SIG-M5 (cell line): ENCODE measurements around the gene TACC2.
"Not testable (repeated sequence)": the region's sequence is repeated elsewhere in the genome, so short reads cannot be mapped to it uniquely, and the experiment has no call there.

Experiments used
- DNase-seq: peaks from one replicate; lab custom pipeline; 2025; lab: John Stamatoyannopoulos, UW

The TACC2 gene

GRCh38 chr10:121988361-121989324, at the start of gene TACC2:
TSS of gene TACC2 (plus strand) at chr10:121989163. CDS start at chr10:122021982, 32,819 bp downstream.
- DNase-seq = no peak

DNA sequence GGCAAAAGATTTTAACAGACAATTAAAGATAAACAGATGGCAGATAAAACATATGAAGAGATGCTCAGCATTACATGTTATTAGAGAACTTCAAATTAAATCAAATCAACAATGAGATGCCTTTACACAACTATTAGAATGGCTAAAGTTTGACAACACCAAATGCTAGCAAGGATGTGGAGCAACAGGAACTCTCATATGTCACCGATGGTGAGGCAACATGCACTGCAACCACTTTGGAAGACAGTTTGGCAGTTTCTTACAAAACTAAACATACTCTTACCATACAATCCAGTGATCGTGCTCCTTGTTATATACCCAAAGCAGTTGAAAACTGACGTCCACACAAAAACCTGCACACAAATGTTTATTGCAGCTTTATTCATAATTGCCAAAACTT, 47.4 kb upstream of the TACC2 start:
- no peak for DNase-seq

DNA sequence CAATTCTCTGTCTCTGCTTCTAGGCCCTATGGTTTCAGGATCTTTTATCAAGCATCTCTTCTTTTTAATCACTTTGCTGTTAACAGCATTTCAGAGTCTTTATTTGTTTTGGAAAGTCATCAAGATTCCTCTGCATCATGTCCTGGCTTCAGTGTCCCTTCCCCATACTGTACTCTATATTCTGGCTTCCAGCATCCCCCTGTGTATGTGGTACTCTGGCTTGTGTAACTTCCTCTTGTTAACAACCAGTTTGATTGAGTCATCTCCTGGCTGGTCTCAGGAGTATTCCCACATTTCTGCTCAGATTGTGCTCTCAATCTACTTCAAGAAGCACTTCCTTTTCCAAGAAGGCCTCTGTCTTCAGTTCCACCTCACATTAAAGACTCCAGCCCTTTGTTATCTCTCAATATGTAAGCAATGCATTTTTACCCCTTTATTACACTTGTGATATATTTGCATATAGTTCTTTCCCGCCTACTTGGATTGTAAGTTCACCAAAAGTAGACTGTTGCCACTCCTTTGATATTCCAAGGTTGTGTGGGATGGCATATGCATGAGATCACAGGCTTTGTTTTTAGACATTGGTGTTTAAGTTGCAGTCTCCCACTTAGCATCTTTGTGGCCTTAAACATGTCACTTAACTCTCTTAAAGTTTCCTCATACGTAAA, 46.1 kb upstream of the TACC2 start:
- peak; percentile 12 for DNase-seq

GRCh38 chr10:121947343-121948330, 41.3 kb upstream of the TACC2 start:
- no peak for DNase-seq

GRCh38 chr10:121949049-121949448, 39.9 kb upstream of the TACC2 start:
- DNase-seq = no peak

- DNase-seq = no peak
These were observed 39.5 kb upstream of the TACC2 start for GRCh38 chr10:121949451-121949850.

DNA sequence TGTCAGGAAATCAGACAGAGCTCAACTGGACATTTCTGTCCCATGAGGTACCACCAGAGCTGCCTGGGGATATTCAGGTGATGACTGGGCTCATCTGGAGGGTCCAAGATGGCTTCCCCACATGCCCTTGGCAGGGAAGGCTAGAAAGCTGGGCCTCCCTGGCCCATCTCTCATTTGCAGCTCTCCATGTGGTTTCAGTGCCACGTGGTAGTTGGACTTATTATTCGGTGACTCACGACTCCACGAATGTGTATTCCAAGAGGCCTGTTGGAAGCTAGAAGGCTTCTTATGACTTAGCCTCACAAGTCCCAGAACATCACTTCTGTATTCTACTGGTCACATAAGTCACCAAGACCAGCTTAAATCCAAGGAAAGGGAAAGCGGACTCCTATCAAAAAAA, 36.7 kb upstream of the TACC2 start:
- DNase-seq = no peak

DNA sequence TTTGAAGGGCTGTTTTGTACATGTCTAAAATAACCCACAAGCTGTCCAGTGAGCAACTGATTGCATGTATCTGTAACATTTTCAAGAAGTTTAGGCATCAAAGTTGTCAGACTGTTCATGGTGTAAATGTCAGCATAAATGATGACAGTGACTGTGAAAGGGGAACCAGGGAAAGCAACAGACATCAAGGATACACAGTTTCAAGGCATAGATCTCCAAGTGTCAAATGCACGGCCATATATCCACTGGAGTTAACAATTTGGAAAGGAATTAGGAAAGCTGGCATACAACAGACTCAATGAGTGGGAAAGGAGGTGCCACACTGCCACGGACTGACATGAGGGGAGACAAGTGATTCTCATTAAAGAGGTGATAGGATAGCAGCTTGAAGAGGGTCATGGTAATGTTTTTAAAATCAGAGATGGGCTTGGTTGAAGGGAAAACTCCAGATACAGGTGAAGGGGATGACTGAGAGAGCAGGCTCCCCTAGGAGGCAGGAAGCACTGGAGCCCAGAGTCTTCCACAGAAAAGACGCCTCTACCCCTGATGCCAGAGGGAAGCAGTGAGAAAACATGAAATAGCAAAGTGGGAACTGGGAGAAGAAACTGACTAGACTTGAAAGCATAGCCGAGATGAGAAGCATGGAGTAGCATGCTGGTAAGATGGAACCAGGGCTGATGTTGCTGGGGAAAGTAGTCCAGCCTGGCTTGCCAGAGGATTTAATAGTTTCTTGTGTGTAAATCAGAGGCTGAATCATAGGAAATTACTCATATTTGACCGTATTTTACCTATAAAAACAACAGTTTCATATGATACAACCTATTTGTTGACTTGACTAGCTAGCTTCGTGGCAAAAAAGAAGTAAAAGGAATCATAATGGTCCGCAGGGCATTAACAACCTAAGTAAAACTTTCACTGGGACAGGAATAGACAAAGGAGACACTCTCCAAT, 32.6 kb upstream of the TACC2 start:
- DNase-seq = no peak

DNA sequence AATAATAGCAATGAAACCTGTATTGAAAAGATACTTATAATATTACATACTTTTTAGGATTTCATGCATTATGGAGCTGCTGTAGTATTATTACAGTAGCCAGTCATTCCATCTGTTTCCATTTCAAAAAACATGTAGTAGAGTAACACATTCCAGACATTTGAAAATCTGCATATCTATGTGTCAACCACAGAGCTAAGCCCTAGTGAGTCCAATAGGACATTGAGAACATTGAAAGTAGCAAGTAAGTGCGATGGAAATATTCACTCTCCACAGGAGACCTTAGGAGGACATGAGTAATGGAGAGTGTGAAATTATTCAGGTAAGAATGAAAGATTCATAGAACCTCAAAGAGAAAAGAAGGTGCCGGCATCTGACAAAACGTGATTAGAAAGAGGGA, 29.3 kb upstream of the TACC2 start:
- DNase-seq = no peak

DNA sequence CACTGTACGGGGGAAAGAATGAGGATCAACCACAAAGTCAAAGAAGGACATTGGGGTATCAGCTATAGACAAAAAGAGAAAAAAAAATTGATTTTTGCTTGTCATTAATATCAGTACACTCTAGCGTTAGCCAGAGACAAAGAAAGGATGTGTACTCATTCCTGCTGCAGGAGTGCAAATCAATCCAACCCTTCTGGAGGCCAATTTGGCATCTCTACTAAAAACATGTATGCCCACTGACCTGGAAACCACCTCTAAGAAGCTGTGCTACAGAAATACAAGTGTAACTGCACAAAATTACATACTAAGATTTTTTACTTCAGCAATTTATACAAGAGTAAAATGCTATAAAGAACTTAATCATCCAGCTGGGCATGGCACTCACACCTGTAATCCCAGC, 27.5 kb upstream of the TACC2 start:
- DNase-seq = no peak

DNA sequence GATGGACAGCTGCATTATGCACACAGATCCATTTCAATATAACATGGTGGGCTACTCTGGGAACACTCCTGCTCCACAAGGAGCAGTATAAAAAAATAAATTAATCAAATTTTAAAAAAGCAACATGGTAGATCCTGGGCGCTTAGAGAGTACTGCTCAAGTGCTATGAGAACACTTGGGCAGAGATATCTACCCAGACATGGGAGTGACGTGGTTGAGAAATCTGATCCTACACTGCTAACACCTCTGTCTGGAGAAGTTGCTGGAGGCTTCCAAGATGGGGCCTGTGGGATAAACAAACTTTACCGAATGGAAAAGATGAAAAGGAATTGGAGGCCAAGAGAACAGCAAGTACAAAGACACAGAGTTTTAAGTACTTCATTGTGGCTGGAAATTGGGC, 23.0 kb upstream of the TACC2 start:
- no peak for DNase-seq

DNA sequence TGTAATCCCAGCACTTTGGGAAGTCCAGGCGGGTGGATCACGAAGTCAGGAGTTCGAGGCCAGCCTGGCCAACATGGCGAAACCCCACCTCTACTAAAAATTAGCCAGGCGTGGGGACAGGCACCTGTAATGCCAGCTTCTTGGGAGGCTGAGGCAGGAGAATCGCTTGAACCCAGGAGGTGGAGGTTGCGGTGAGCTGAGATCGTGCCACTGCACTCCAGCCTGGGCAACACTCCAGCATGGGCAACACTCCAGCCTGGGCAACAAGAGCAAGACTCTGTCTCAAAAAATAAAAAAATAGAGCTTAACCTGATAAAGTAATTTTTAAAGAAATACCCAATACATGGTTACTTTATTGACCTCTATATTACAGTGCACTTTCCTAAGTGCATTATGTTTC, 19.9 kb upstream of the TACC2 start:
- not testable (repeated sequence) for DNase-seq

DNA sequence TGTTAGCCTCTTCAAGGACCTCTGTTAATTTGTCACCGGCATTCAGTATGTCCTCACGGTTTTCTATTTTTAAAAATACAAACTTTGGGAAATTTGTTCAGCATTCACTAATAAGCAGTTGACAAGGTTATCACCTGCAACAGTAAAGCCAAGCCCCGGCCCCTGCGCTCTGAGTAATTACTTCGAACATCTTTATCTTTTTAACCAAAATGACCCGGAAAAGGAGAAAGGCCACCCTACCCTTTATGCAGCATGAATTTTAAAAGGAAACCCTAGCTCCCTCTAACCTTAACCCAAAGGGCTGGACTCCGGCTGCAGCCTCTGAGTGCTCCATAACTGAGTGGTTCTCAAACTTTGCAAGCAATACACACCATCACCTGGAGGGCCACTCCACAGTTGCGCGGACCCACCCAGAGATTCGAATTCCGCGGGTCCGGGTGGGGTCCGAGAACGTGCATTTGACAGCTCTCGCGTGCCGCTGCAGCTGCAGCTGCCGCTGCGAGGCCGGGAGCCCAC, 14.9 kb upstream of the TACC2 start:
- no peak for DNase-seq

DNA sequence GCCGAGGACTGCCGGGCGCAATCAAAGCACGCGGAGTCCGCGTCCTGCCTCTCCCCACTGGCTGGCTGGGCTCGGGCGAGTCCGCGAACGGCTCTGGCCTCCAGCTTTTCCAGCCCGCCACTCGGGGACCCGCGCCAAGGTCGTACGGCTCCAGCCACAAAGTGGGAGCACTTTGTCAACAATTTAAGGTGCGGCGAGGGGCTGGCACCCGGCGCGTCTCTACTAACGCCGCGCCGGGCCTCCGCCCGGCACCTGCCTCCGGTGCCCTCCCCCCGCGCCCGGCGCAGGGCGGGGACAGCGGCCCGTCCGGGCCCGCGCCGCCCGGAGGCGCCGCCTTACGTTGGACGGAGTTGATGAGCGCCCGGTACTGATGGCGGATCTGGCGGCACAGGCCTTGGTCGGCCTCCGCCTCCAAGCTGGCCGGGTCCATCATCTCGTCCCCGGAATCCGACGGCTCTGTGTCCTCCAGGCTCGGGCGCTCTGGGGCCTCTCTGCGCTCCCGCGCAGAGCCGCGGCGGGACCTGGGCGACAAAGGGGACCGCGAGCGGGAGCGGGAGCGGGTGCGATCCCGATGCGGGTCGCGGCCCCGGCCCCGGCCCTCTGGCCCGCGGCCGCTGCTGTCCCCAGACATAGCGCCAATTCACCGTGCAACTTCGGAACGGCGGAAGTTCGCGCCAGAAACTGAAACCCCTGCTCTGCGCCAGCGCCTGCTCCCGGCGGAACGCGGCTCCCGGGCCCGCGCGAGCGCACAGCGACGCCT, 14.2 kb upstream of the TACC2 start, which contains the start of gene NSMCE4A:
Gene NSMCE4A, minus strand, starts transcription at position 683 of the 760 bp plus-strand sequence. Its CDS starts 52 bp downstream, at position 631.
- DNase-seq = no peak

- DNase-seq = no peak
These were observed 13.5 kb upstream of the TACC2 start for GRCh38 chr10:121975295-121976086.

- no peak for DNase-seq
These were observed 12.4 kb upstream of the TACC2 start for GRCh38 chr10:121976607-121977006.

- DNase-seq = no peak
These were observed 10.5 kb upstream of the TACC2 start for GRCh38 chr10:121978511-121978910.

- DNase-seq = no peak
These were observed 7.6 kb upstream of the TACC2 start for GRCh38 chr10:121981346-121981745.

DNA sequence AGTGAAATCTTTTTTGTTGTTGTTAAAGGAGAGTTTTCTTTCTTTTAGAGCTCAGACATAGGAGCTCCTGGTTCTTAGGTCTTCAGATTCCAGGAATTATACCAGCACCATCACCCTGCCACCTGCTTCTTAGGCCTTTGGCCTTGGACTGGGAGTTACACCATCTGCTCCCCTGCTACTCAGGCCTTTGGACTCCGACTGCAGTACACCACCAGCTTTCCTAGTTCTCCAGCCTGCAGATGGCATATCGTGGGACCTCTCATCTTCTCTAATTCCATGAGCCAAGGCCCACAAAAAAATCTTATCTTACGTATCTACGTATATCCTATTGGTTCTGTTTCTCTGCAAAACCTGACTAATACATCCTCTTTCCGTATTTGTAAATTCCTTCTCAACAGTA, 5.1 kb upstream of the TACC2 start:
- no peak for DNase-seq
